ENCODE data around the gene FANCC. TPM values are rescaled to one million over a fixed set of nuclear protein-coding genes. Genes with fewer than 3 reads are reported as not detected.
A peak's percentile ranks its signal among the peaks of the same experiment; 100 is the strongest.

The FANCC gene, protein sequence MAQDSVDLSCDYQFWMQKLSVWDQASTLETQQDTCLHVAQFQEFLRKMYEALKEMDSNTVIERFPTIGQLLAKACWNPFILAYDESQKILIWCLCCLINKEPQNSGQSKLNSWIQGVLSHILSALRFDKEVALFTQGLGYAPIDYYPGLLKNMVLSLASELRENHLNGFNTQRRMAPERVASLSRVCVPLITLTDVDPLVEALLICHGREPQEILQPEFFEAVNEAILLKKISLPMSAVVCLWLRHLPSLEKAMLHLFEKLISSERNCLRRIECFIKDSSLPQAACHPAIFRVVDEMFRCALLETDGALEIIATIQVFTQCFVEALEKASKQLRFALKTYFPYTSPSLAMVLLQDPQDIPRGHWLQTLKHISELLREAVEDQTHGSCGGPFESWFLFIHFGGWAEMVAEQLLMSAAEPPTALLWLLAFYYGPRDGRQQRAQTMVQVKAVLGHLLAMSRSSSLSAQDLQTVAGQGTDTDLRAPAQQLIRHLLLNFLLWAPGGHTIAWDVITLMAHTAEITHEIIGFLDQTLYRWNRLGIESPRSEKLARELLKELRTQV
- 10 to 100 TPM in 2 of 3 donors, 1 to 10 TPM in 1; 9.9 to 18.9 (median 12.8) TPM for total RNA-seq
- total RNA-seq (2013): 5.7 TPM

DNA sequence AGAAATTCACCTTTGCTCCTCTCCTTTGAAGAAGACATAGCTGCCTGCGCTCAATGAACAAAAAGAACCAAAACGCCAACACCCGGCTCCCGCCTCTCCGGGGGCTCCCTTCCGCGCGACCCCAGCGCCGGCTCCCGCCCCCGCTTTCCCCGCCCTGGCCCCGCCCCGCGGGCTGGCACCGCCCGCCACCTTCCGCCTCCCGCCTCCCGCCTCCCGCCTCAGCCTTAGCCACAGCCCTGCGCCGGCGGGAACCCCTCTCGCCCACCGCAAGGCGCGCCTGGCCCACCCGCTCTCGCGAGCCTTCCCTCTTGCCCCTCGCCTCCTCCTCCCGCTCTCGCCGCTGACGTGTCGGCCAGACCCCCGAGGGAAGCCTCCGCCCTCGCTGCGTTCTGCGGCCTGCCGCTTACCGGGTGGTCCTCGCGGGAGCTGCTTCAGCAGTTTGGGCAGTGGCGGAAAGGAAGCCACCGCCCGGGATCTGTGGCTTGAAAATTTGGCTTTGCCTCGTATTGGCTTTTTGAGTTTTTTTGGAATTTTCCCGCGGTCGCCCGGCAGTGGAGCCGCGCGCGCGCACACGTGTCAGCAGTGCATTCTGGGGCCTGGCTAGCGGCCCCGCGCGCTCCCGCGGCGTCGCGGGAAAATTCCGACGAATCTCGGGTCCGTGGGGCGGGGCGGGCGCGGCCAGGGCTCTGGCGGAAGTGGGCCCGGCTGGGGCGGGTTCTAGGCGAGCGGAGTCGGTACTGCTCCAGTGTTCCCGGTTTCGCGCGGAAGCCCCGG, at the start of gene FANCC:
Gene FANCC, minus strand, starts transcription at position 591 of the 774 bp plus-strand sequence. CDS start 68,418 bp downstream, outside the sequence.
- under 1% methylated on average over 86 of the region's 89 CpGs for WGBS (ENCODE audit: insufficient coverage)
- DNase-seq (peak; percentile 80 to 91), ATAC-seq (peak; percentile 89 to 93 (median 90))
- H3K36me3 ChIP-seq (ENCODE audit: control insufficient read depth, insufficient read depth, low read length): no peaks in the 10 kb centered on the region
- no peaks in the 10 kb centered on the region for H3K9me3 Mint-ChIP-seq
- no peaks in the 10 kb centered on the region for H3K9me3 ChIP-seq (ENCODE audit: control insufficient read depth, insufficient read depth, low read length)
- peak within 1 kb of the TSS; percentile 92 for H3K4me3 Mint-ChIP-seq
- H3K27me3 ChIP-seq (ENCODE audit: control insufficient read depth, insufficient read depth, low read length): no peaks in the 10 kb centered on the region
- intact Hi-C loops (cut with micrococcal nuclease): loop anchor here (5.0 kb wide), 1 partner anchor 195 kb away; no protein-coding TSS in a partner anchor
- H3K27me3 Mint-ChIP-seq (ENCODE audit: low read depth in 2 of 2): peaks cover 4 to 20% of the 10 kb centered on the region in 2 donors
- H3K27ac ChIP-seq (ENCODE audit: low read length): peak within 1 kb of the TSS; percentile 72
- no peaks in the 10 kb centered on the region for H3K36me3 Mint-ChIP-seq
- TF ChIP-seq, protein P1, sequence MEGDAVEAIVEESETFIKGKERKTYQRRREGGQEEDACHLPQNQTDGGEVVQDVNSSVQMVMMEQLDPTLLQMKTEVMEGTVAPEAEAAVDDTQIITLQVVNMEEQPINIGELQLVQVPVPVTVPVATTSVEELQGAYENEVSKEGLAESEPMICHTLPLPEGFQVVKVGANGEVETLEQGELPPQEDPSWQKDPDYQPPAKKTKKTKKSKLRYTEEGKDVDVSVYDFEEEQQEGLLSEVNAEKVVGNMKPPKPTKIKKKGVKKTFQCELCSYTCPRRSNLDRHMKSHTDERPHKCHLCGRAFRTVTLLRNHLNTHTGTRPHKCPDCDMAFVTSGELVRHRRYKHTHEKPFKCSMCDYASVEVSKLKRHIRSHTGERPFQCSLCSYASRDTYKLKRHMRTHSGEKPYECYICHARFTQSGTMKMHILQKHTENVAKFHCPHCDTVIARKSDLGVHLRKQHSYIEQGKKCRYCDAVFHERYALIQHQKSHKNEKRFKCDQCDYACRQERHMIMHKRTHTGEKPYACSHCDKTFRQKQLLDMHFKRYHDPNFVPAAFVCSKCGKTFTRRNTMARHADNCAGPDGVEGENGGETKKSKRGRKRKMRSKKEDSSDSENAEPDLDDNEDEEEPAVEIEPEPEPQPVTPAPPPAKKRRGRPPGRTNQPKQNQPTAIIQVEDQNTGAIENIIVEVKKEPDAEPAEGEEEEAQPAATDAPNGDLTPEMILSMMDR (IDR thresholded peaks at IDR 0.05): no peak
- H3K4me1 Mint-ChIP-seq: peaks cover 10 to 24% of the 10 kb centered on the region in 2 donors
- peak within 1 kb of the TSS; percentile 82 to 89 for H3K27ac Mint-ChIP-seq
- no peaks in the 10 kb centered on the region for H3K4me1 ChIP-seq (ENCODE audit: control insufficient read depth, insufficient read depth, low read length)
- peak within 1 kb of the TSS; percentile 80 for H3K4me3 ChIP-seq (ENCODE audit: low read length)

DNA sequence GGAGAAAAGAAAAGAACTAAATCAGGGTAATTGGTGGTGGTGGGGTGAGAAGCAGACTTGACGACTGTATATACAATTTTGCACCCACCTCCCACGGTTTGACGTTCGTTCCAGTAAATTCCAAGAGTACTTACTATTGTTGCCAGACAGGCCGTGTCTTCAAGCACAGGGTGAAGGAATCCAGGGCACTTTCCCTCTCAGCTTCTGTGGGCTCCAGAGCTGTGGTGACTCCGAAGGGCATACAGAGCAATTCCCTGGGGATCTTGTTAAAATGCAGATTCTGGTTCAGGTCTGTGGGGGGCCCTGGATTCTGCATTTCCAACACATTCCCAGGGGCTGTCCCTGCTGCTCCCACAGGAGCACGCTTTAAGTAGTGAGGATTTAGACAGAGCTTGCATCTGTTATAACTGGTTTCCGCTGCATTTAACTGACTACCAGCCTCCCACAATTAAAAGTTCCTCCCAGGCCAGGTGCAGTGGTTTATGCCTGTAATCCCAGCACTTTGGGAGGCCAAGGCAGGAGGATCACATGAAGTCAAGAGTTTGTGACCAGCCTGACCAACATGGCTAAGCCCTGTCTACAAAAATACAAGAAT, 49.3 kb upstream of the FANCC start:
- Mint-ChIP-seq H3K4me1 (no peaks in the 10 kb centered on the region), H3K9me3 (no peaks in the 10 kb centered on the region), H3K4me3 (no peak overlapping the region), H3K27ac (no peak overlapping the region), H3K36me3 (no peaks in the 10 kb centered on the region), H3K27me3 (ENCODE audit: low read depth in 2 of 2) (peaks cover 40 to 57% of the 10 kb centered on the region in 2 donors)
- H3K4me1 ChIP-seq (ENCODE audit: control insufficient read depth, insufficient read depth, low read length): no peaks in the 10 kb centered on the region
- DNase-seq (no peak), ATAC-seq (no peak)
- TF ChIP-seq, protein P1 (IDR thresholded peaks at IDR 0.05): no peak
- no peak overlapping the region for H3K27ac ChIP-seq (ENCODE audit: low read length)
- 91% methylated on average over 8 of the region's 8 CpGs for WGBS (ENCODE audit: insufficient coverage)
- H3K27me3 ChIP-seq (ENCODE audit: control insufficient read depth, insufficient read depth, low read length): peaks cover 14% of the 10 kb centered on the region
- no peaks in the 10 kb centered on the region for H3K9me3 ChIP-seq (ENCODE audit: control insufficient read depth, insufficient read depth, low read length)
- intact Hi-C loops (cut with micrococcal nuclease): no loop called here
- H3K36me3 ChIP-seq (ENCODE audit: control insufficient read depth, insufficient read depth, low read length): no peaks in the 10 kb centered on the region
- H3K4me3 ChIP-seq (ENCODE audit: low read length): no peak overlapping the region

DNA sequence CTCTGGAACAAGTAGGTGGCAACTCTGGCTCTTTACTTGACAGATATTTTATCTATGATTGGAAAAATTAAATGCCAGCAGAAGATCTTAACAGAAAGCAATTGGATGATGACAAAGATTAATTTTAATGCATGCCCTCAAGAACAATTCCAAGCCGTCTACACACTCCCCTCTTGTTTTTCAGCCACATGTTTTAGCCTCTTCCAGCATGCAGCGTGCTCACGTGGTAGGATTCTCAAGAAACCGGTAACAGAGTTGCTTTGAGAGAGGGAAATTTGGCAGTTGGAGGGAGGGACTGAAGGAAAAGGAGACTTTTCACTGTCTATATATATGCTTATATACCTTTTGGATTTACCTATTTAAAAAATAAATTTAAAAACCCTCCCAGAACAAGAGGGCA, 48.3 kb upstream of the FANCC start:
- peaks cover 12% of the 10 kb centered on the region for H3K27me3 ChIP-seq (ENCODE audit: control insufficient read depth, insufficient read depth, low read length)
- H3K27me3 Mint-ChIP-seq (ENCODE audit: low read depth in 2 of 2): peaks cover 42 to 58% of the 10 kb centered on the region in 2 donors
- H3K4me3 ChIP-seq (ENCODE audit: low read length): no peak overlapping the region
- H3K4me3 Mint-ChIP-seq: no peak overlapping the region
- no peaks in the 10 kb centered on the region for H3K4me1 ChIP-seq (ENCODE audit: control insufficient read depth, insufficient read depth, low read length)
- no peaks in the 10 kb centered on the region for H3K9me3 ChIP-seq (ENCODE audit: control insufficient read depth, insufficient read depth, low read length)
- intact Hi-C loops (cut with micrococcal nuclease): no loop called here
- H3K36me3 ChIP-seq (ENCODE audit: control insufficient read depth, insufficient read depth, low read length): no peaks in the 10 kb centered on the region
- ATAC-seq (no peak), DNase-seq (no peak)
- 80% methylated on average over 1 of the region's 4 CpGs for WGBS (ENCODE audit: insufficient coverage)
- TF ChIP-seq, protein P1 (IDR thresholded peaks at IDR 0.05): no peak
- H3K27ac ChIP-seq (ENCODE audit: low read length): no peak overlapping the region
- H3K27ac Mint-ChIP-seq: no peak overlapping the region
- H3K9me3 Mint-ChIP-seq: no peaks in the 10 kb centered on the region
- H3K36me3 Mint-ChIP-seq: no peaks in the 10 kb centered on the region
- no peaks in the 10 kb centered on the region for H3K4me1 Mint-ChIP-seq

Data from natural killer cell (primary cell).